ENCODE results near the gene ANAPC13.

ANAPC13 gene

GRCh38 chr3:134482622-134483021 lies 3.2 kb downstream of the ANAPC13 start:
- no peak for FAIRE-seq

- FAIRE-seq = no peak
Measured at GRCh38 chr3:134481166-134481565, 4.6 kb downstream of the ANAPC13 start.

- FAIRE-seq = no peak
Measured at GRCh38 chr3:134480546-134480945, 5.2 kb downstream of the ANAPC13 start.

- no peak for FAIRE-seq
Measured at GRCh38 chr3:134477938-134478337, 7.8 kb downstream of the ANAPC13 start.

GRCh38 chr3:134477002-134477401 lies 8.8 kb downstream of the ANAPC13 start:
- FAIRE-seq = no peak

- no peak for FAIRE-seq
Measured at GRCh38 chr3:134476306-134476705, 9.5 kb downstream of the ANAPC13 start.

GRCh38 chr3:134474956-134475355 lies 10.8 kb downstream of the ANAPC13 start:
- no peak for FAIRE-seq

GRCh38 chr3:134473868-134474546 lies 11.8 kb downstream of the ANAPC13 start:
- peak; percentile 86 for FAIRE-seq

- no peak for FAIRE-seq
Measured at GRCh38 chr3:134472831-134473230, 13.0 kb downstream of the ANAPC13 start.

GRCh38 chr3:134471521-134472193 lies 14.1 kb downstream of the ANAPC13 start:
- FAIRE-seq = no peak

- FAIRE-seq = no peak
Measured at GRCh38 chr3:134468519-134468918, 17.3 kb downstream of the ANAPC13 start.

GRCh38 chr3:134466331-134466730 lies 19.5 kb downstream of the ANAPC13 start:
- no peak for FAIRE-seq

- FAIRE-seq = no peak
Measured at GRCh38 chr3:134464689-134465365, 21.0 kb downstream of the ANAPC13 start.

GRCh38 chr3:134464064-134464688 lies 21.6 kb downstream of the ANAPC13 start:
- no peak for FAIRE-seq

GRCh38 chr3:134463676-134464063 lies 22.1 kb downstream of the ANAPC13 start:
- FAIRE-seq = no peak

GRCh38 chr3:134462331-134462941 lies 23.3 kb downstream of the ANAPC13 start:
- FAIRE-seq = no peak

- FAIRE-seq = no peak
Measured at GRCh38 chr3:134460965-134461364, 24.8 kb downstream of the ANAPC13 start.

- no peak for FAIRE-seq
Measured at GRCh38 chr3:134459562-134459961, 26.2 kb downstream of the ANAPC13 start.

GRCh38 chr3:134458406-134458945 lies 27.3 kb downstream of the ANAPC13 start:
- FAIRE-seq = no peak

GRCh38 chr3:134457376-134458074 lies 28.3 kb downstream of the ANAPC13 start:
- no peak for FAIRE-seq

- FAIRE-seq = no peak
Measured at GRCh38 chr3:134453631-134454030, 32.2 kb downstream of the ANAPC13 start.

GRCh38 chr3:134449951-134450350 lies 35.8 kb downstream of the ANAPC13 start:
- no peak for FAIRE-seq

Data from colon (tissue), 2 donors.